Left renal cortex interstitium (tissue), 4 donors: ENCODE data around the gene KPNA6. TPM values are rescaled to one million over a fixed set of nuclear protein-coding genes. Genes with fewer than 3 reads are reported as not detected.
"Not testable (repeated sequence)": the region's sequence is repeated elsewhere in the genome, so short reads cannot be mapped to it uniquely, and the experiment has no call there.

ENCODE experiments used
- DNase-seq, 4 donors: peaks; one replicate each; pipeline ENCODE4 v3.0.0-alpha.2; 2013; ENCODE audit warnings: low read depth in 4 of 4, low spot score in 2 of 4, missing footprints in 1 of 4
- polyA plus RNA-seq, 4 donors: library from polyadenylated mRNA; unstranded; fragments of 120-200 nt; gene quantifications; one replicate each; pipeline ENCODE4 v1.2.1, GENCODE V29; 2013; ENCODE audit not compliant: insufficient read length in 4 of 4

The KPNA6 gene
- polyA plus RNA-seq, 4 donors: 27.8 to 36.3 (median 35.9) TPM

DNA sequence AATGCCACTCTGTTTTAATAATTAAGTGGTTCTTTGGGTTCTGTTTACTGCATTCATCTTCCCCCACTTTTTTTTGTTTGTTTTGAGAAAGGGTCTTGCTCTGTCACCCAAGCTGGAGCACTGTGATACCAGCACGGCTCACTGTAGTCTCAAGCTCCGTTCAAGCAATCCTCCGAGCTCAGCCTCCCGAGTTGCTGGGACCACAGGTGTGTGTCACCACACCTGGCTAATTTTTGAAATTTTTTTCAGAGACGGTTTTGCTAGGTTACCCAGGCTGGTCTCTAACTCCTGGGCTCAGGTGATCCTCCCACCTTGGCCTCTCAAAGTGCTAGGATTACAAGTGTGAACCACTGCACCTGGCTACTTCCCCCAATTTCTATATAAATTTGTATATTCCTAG lies 29.3 kb downstream of the KPNA6 start:
- no peak for DNase-seq

DNA sequence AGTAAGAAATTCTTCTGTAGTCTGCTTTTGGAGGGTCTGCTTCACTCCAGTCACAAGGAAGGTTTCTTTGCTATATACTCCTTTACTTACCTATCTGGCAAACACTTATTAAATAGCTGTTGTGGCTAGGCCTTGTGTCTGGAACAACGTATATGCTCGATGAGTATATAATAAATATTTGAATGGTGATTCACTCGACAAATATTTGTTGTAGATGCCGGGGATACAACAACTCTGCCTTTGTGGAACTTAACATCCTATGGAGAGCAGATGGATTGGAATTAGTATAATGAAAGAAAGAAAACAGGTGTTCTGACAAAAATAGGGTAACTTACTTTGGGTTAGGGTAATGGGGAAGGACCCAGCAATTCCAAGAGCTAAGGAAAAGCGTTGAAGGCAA lies 31.1 kb downstream of the KPNA6 start:
- DNase-seq: no peak

DNA sequence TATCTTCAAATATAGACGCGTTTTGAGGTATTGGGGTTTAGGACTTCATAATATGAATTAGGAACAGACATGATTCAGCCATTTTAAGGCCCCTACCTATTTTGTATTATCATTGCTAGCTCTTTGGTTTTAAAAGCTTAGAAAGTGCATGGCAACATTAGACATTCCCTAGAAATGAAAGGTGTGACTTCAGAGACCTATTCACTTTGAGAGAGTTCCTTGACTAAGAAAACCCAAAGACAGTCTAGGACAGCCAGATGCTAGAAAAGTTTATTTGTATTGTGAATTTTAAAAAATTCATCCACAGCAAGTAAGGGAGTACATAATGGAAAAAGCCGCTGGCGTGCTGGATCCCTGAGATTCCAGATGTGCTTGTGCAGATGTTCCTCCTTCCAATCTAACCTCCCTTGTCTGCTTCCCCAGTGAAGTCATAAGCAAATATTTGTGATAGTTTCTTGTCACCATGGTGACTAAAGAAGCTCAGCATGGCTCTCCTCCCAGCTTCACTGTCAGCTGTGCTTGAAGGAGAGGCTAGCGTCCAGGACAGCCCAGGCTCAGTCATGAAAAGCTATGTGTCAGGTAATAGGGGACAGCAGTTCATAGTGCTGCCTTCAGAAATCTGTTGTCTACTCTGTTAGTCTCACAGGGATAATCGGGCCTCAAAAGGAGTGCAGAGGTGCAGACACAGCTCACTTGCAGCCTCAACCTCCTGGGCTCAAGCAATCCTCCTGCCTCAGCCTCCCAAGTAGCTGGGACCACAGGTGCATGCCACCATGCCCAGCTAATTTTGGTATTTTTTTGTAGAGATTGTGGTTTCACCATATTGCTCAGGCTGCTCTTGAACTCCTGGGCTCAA lies 34.8 kb downstream of the KPNA6 start:
- peak in 2 of 4 donors; percentile 21 to 49 for DNase-seq

DNA sequence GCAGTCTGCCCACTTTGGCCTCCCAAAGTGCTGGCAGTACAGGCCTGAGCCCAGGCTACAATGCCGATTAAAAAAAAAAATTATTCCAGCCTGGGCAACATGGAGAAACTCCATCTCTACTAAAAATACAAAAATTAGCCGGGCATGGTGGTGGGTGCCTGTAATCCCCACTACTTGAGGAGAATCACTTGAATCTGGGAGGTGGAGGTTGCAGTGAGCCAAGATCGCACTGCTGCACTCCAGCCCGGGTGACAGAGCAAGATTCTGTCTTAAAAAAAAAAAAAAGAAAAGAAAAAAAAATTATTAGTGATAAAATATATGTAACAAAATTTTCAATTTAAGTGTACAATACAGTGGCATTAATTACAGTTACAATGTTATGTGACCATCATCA lies 35.4 kb downstream of the KPNA6 start:
- DNase-seq: not testable (repeated sequence)

DNA sequence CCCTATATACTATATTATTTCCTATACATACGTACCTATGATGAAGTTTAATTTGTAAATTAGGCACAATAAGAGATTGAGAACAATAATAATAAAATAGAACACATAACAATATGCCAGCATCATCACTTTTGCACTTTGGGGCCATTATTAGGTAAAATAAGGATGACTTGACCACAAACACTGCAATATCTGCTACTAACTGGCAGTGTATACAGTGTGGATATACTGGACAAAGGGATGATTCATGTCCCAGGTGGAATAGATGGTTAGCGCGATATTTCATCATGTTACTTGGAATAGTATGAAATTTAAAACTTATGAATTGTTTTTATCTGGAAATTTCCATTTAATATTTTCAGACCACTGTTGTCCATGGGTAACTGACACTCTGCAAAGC lies 36.2 kb downstream of the KPNA6 start:
- no peak for DNase-seq

DNA sequence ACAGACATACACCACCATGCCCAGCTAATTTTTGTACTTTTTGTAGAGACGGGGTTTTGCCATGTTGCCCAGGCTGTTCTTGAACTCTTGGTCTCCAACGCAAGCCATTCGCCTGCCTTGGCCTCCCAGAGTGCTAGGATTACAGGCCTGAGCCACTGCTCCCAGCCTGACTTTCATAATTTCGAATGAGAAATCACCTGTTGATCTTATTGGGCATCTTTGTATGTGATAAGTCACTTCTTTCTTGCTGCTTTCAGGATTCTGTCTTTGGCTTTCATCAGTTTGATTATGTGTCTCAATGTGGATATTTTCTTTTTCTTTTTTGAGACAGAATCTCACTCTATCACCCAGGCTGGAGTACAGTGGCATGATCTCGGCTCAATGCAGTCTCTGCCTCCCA lies 39.9 kb downstream of the KPNA6 start:
- not testable (repeated sequence) for DNase-seq

DNA sequence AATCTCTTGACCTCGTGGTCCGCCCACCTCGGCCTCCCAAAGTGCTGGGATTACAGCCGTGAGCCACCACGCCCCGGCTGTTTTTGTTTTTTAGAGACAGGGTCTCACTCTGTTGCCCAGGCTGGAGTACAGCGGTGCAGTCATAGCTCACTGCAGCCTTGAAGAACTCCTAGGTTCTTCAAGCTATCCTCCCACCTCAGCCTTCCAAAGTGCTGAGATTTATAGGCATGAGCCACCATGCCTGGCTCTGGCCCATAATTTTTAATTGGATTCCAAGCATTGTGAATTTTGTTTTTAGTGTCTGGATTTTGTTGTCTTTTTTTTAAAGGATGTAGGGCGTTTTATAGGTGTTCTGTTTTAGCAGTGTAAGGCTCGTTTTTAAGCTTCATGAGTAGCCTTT lies 43.0 kb downstream of the KPNA6 start:
- no peak for DNase-seq

DNA sequence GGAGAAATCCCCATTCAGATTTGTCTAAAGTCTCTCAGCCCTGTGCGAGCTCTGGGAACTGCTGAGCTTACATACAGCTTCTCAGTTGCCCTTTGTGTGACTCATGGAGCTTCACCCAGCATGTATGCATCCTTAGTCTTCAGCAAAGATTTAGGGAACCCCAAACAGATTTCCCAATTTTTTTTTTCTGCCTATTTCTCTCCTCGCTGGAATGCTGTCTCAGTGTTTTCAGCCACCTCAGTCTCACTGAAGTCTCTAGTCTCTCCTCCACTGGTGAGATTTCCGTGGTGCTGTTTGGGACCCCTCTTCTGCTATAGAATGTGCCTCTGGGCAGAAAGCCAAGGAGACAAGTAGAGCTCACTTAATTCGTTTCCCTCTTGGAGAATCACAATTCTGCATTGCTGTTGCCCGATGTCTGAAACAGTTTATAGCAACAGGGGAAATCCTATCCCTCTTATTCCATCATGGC lies 43.5 kb downstream of the KPNA6 start:
- no peak for DNase-seq

DNA sequence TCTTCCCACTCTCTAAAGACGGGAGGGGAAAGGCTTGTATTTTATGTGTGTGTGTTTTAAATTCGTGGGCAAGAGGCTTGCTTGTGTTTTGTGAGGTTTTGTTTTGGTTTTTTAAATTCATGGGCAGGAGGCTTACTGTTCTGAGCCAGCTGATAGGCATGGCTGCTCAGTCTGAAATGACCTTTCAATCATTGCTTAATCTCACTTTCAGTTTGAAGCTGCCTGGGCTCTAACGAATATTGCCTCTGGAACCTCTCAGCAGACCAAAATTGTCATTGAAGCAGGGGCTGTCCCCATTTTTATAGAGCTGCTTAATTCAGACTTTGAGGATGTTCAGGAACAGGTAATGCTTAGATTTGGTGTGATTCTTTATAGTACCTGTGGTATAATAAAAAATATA lies 51.3 kb downstream of the KPNA6 start:
- no peak for DNase-seq

DNA sequence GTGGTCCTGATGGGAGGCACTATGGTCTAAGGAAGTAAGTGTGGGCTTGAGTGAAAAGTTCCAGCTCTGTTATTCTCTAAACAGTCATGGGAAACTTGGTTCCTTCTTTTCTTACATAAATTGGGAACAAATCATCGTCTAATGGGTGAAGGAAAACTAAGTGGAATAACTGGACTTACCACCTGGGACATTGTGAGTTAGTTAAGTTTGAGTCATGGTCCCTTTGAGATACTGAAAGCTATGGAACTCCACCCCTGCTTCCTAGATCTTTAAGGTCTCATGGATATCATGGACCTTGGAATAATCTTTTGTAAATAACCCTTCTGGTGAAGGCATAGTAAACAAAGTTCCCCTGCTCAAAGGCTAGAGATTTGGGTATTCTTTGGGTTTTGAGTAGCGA lies 55.5 kb downstream of the KPNA6 start:
- no peak for DNase-seq

DNA sequence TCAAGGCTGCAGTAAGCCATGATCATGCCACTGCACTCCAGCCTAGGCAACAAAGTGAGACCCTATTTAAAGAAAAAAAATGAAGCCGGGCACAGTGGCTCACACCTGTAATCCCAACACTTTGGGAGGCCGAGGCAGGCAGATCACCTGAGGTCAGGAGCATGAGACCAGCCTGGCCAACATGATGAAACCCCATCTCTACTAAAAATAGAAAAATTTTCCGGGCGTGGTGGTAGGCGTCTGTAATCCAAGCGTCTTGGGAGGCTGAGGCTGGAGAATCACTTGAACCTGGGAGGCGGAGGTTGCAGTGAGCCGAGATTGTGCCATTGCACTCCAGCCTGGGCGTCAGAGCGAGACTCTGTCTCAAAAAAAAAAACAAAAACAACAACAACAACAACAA lies 57.8 kb downstream of the KPNA6 start:
- not testable (repeated sequence) for DNase-seq

DNA sequence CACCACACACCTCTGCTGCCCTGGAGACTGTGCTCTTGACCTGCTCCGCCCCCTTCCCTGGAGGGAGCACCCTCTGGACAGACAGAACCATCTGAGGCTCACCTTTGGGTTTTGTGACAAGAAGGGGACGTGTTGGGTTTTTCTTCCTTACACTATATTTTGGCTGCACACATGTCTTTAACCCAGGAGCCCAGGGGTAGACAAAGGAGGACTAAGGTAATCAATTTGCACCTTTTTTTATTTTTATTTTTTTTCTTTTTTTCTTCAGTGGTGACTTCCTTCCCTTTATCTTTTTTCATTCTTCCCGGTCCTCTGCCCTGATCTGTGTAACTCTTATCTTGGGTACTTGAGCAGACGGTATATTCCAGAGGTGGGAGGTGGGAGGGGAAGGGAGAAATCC lies 63.1 kb downstream of the KPNA6 start:
- DNase-seq: no peak

DNA sequence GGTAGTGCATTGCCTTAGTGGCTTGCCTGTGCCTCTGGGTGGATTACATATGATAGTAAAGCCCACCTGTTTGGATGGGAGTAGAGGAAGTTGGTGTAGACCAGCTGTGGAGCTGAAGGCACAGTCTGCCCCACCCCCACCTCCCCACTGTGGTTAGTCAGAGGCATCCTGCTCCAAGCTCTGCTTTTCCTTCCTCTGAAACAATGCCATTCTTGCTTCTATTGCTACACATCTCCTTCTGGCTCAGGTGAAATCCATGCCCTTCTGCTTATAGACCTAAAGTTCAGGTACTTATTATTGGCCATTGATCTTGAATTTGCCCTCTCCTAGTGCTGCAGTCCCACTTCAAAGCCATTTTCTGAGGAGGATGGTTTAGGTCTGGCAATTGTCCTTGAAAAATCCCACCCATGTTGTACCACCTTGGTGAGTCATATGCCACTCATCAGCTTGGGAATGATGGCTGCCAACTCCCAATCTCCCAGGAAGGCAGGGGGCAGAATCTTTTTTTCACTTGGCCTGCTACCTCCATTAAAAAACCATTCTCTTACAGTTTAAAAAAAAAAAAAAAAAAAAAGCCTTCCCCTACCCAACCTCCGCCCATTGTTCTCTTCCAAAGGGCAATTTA lies 64.9 kb downstream of the KPNA6 start:
- no peak for DNase-seq

DNA sequence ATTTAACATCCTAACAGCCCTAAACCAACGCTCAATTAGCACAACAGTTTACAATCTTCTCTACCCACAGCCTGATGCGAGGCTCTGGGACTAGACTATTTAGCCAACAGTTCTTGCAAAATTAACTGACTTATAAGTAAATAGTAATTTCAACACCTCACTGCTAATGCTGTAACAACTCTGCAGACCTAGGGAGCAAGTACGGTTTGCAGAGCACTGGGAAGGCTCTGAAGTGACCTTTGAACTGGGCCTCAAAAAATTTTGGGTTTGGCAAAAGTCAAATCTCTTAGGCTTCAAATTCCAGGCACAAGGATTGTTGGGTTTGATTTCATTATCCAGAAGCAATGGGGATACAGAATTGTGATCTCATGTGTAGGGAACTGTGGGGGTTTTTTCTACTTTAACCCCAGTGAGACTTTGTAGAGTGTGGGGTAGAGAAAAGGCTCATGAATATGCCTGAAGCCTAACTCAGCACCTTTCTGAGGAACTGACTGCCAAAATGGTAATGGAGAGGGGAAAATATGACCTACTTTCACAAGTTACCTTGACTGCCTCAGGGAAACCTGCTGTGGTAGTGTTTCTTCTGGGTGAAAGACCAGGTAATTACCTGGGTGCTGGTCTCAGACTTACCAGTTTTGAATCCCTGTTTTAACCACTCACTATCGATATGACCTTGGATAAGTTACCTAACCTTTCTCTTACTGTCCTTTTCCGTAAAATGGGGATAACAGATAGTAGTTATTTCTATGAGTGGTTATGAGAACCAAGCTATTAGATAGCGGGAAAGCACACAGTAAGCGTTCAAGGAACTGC lies 70.7 kb downstream of the KPNA6 start:
- DNase-seq: no peak

DNA sequence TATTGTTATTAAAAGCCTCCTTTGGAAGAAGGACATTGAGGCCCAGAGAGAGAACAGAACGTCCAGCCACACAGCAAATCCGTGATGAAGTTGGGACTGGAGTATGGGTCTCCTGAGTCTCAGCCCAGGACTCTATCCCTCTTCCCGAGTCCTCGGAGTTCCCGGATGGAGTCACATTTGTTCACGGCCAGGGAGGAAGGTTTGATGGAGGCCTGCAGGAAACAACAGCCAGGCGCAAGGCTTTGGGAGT lies 71.3 kb downstream of the KPNA6 start:
- DNase-seq: peak in 1 of 4 donors; percentile 63

DNA sequence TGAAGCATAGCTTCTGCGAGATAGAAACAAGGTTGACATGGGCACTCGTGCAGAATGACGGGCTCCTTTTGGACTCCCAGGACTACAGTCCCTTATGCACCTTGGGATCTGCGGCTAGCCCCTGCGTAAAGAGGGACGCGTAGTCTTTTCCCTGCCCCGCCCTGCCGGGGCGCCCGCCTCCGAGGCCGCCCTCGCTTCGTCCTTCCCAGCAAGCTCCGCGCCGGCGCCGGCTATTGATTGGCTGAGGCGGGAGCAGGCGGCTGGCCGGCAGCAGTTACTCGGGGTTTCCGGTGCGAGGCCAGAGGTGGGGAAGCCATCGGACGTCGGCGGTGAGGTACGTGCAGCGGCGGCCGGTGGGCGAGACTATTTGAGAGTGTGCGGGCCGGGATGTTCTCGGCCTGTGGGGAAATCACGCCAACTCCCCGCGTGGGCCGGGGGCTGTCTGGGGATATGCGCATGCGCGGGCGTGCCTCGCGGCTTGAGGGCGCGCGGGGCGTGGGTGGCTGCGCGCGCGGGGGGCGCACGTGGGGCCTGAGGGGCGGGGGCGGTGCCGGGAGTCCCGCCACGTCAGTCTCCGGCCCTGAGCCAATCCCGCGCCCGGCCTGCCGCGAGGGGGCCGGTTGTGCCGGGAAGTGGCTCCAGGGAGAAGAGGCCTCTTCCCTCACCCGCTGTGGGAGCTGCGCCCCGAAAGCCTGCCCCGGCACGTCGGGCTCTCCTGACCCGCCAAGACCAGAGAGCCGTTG lies 71.8 kb downstream of the KPNA6 start, which contains the start of gene TXLNA:
Gene TXLNA, plus strand, starts transcription at position 233 of the 743 bp plus-strand sequence. CDS start 671 bp downstream, outside the sequence.
- DNase-seq: peak; percentile 77 to 86 (median 84)

DNA sequence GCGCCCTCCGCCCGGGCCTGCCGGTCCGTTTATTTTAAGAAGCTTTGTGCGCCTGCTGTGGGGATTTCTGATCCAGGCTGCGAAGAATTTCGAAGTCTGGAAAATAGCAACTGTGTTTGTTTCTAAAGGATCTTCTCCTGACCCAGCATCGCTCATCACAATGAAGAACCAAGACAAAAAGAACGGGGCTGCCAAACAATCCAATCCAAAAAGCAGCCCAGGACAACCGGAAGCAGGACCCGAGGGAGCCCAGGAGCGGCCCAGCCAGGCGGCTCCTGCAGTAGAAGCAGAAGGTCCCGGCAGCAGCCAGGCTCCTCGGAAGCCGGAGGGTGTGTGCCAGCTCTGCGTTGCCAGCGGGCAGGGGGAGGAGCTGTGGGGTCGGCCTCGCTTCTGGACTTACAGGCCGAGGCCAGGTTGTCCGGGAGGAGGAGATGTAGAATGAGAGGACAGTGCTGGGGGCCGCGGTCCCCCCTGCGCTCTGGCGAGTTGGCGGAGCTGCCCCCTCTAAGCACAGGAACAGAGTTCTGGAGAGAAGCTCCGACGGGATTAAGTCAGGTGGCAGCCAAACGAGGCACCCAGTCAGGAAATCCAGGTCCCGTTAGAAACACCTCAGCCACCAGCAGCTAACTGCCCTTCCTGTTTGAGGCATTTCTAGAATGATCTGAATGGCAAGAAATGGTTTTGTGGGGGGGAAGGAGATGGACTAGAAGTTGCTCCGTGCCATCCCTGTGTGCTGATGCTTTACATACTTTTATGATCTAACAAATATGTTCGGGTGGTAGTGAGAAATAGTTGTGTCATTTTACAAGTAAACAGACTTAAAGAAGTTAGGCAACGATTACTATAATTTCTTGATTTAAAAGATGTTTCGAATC lies 72.6 kb downstream of the KPNA6 start:
- peak in 1 of 4 donors; percentile 28 for DNase-seq

DNA sequence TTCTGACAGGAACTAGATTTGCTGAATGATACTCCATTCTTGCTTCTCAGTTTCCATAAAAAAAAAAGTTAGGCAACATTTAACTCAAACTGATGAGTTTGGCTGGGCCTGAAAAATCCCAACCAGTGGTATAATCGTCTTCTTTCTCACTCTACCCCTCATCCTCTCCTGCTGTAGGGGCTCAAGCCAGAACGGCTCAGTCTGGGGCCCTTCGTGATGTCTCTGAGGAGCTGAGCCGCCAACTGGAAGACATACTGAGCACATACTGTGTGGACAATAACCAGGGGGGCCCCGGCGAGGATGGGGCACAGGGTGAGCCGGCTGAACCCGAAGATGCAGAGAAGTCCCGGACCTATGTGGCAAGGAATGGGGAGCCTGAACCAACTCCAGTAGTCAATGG lies 73.2 kb downstream of the KPNA6 start:
- DNase-seq: no peak

DNA sequence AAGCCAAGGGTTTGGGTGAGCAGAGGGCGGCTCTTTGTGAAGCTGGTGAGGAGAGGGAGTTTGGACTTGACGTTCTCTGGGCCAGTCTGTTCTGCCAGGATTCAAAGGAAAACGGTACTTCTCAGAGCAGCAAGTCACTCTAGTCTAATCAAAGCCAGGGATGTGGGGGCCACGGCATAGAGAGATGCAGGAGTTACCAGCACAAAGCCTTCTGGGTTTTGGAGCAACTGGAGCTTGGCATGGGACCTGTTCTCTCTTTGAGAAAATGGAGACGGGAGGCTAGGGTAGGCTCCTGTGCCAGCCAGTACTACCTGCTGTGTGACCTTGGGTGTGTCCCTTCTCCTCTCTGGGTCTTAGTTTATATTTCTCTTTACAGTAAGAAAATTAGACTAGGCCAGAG lies 73.7 kb downstream of the KPNA6 start:
- no peak for DNase-seq

DNA sequence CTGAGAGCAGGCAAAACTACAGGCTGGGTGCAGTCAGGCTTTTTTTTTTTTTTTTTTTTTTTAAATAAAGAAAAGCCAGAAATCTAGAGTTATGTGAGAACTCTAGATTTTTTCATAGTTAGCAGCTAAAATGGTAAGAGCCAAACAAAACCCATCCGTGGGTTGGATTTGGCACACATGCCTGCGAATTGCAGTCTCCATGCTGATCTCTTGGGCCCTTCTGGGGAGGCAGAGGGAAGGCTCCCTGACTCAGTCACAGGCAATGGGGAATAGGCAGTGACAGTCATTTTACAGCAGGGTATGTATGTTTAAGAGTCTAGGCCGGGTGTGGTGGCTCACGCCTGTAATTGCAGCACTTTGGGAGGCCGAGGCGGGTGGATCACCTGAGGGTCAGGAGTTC lies 74.2 kb downstream of the KPNA6 start:
- DNase-seq: no peak
